Astrocyte of the spinal cord (primary cell): ENCODE data around the gene KCTD19.
"Not testable (repeated sequence)": the region's sequence is repeated elsewhere in the genome, so short reads cannot be mapped to it uniquely, and the experiment has no call there.

Source experiments
- DNase-seq: peaks from one replicate; pipeline ENCODE4 v3.0.0; 2011; ENCODE audit warnings: low read depth, low spot score
- H3K4me3 ChIP-seq: 2 replicates; pipeline ENCODE4 v1.5.1; 2011; ENCODE audit warnings: low read depth, mild to moderate bottlenecking, low read length, moderate library complexity
- CTCF ChIP-seq: IDR thresholded peaks from 2 replicates; pipeline ENCODE4 v1.5.1; 2012; ENCODE audit warnings: low read depth, mild to moderate bottlenecking, low read length, inconsistent platforms
- in situ Hi-C: cut with HindIII; loops from 2 replicates; pipeline ENCODE4 v1.10.0; 2017; ENCODE audit warnings: low sequenced_read_pairs

The KCTD19 gene

GRCh38 chr16:67326472-67327309 lies at the start of gene KCTD19, which contains the start of gene LRRC36:
Gene KCTD19 (minus strand): TSS chr16:67326741. CDS start chr16:67326707, 34 bp downstream.
Gene LRRC36 (plus strand): TSS chr16:67326815. CDS start chr16:67326863, 48 bp downstream.
- in situ Hi-C loops: no loop called here
- peak within 1 kb of the TSS; percentile 53 for H3K4me3 ChIP-seq
- DNase-seq: peak; percentile 20
- TF ChIP-seq CTCF: peak; percentile 64

- H3K4me3 ChIP-seq, DNase-seq, in situ Hi-C loops: not testable (repeated sequence)
Observed at GRCh38 chr16:67376012-67376411, 49.5 kb upstream of the KCTD19 start.

- in situ Hi-C loops: no loop called here
- peak; percentile 34 for DNase-seq
- H3K4me3 ChIP-seq: no peak overlapping the region
- TF ChIP-seq CTCF: peak; percentile 43
Observed at GRCh38 chr16:67372664-67373063, 46.1 kb upstream of the KCTD19 start.

GRCh38 chr16:67370661-67371060 lies 44.1 kb upstream of the KCTD19 start:
- DNase-seq: no peak
- H3K4me3 ChIP-seq: no peak overlapping the region
- in situ Hi-C loops: no loop called here
- no peak for TF ChIP-seq CTCF

GRCh38 chr16:67364600-67365235 lies 38.2 kb upstream of the KCTD19 start:
- no peak for TF ChIP-seq CTCF
- DNase-seq: no peak
- in situ Hi-C loops: no loop called here
- no peak overlapping the region for H3K4me3 ChIP-seq

GRCh38 chr16:67361038-67361437 lies 34.5 kb upstream of the KCTD19 start:
- TF ChIP-seq CTCF: no peak
- DNase-seq: no peak
- in situ Hi-C loops: no loop called here
- no peak overlapping the region for H3K4me3 ChIP-seq

- in situ Hi-C loops, H3K4me3 ChIP-seq, DNase-seq: not testable (repeated sequence)
Observed at GRCh38 chr16:67359540-67360269, 33.2 kb upstream of the KCTD19 start.
